ENCODE measurements around the gene CHSY3. TPM values are rescaled to one million over a fixed set of nuclear protein-coding genes. Genes with fewer than 3 reads are reported as not detected.

Gene CHSY3
- polyA plus RNA-seq, 1 donor, result 4.0 TPM

DNA sequence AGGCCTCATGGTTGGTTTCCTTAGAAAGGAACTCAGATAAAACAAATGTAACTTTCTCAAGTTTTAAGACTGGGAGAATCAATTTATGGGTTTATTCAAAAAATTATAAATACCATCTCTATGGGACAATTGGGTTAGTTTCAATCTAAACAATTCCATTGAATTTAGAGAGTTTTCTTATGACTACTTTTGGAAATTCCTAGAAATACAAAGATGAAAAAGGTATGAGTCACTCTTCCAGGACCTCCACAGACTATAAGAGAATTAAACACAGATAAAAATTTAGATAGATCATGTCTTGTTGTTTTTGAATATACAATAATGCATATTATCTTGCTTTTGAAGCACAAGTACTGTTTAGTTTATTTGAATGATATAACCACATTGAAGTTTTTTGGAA lies 188.7 kb downstream of the CHSY3 start:
- DNase-seq (ENCODE audit: low read depth), result no peak

DNA sequence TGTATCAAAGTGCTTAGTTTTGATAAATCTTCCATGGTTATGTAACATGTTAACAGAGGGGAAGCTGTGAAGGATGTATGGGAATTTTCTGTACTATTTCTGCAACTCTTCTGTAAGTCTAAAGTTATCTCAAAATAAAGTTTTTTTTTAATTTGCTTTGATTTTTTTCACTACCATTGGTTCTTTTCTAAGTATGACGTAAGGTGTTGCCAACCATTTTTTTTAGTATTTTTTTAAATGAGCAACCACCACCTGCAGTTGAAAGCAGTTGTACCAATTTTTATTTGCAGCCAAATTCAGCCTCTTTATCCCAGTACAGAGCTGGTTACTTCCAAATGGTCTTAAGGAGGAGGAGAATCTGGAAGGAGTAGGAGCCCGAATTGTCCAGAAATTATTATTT lies 192.2 kb downstream of the CHSY3 start:
- DNase-seq (ENCODE audit: low read depth), result no peak

DNA sequence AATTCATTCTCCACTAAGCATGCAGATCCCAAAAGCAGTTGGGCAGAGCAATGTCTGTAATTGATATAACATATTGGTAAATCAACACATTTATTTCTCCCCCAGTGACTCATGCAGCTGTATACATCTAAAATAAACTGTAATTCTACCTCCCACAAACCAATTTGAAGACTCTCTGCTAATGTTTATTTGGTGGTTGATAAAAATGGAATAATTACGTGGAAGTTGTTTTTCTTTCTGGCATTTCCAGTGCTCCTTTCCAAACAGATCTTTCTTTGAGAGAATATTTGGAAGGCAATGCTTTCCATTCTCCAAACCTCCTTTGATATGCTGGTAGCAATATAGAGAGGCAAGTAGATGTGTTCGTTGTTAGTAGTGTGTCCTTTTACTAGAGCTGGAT lies 194.7 kb downstream of the CHSY3 start:
- DNase-seq (ENCODE audit: low read depth), result no peak

DNA sequence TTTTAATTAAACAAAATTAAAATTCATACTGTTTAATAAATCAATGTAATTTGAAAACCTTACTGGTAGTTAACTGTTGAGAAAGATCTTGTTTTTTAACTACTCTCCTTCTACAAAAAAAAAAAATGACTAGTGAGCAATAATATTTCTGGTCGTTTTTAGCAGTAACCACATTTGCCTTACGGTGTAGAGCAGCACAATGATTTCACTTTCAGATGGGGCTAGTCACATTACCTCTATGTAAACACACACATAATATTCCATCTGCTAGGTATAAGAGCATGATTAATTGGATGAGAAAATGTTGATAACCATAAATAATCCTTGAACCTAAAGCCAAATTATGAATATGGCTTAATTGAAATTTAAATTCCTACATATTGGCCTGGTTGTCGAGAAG lies 198.1 kb downstream of the CHSY3 start:
- DNase-seq (ENCODE audit: low read depth), result no peak

DNA sequence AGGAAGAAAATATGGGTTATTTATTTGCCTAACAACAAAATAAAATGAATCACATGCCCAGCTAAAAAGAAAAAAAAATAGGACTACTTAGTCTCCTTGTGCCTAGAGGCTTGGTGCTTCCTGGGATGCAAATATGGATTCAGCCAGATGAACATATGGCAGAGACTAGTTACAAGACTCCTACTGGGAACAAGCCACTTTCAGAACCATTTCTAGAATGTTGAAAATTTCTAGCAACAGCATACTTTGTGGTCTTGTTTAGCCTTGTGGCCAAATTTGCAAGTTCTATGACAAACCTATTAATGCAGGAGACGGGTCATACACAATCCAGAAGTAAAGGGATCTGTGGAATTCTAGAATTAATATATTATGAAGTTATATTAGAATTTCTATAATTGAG lies 198.7 kb downstream of the CHSY3 start:
- no peak for DNase-seq (ENCODE audit: low read depth)

DNA sequence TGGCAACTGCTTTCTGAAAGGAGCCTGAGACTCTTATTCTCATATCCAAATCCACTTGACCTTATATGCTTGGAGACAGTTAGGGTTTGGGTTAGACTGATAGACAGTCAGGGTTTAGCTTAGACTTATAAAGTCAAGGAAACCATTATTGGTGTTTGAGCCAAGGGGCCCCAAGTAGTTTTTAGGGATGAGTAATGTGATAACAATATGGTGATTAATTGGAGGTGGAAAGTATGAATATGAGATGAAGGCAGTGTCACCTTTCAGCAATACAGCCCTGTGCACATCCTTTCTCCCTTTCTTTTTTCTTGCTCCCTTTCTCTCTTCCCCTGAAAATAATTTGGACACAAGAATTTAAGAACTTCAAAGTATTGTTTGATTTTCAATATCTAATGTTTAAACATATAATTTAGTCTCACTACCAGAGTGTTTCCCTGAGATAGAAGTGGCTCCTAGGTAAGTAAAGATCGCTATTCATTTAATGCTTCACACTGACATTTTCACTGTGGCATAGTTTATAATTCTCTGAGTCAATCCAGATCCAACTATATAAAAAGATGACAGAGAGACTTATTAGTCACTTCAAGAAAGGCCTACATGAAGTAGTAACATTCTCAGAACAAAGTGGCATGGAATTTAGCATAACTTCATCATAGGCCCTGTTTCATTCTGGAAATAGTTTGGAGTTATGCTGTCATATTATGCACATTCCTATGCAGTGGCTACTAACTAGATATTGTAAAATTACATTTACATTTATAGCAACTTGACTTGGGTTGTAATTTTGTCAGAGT lies 200.8 kb downstream of the CHSY3 start:
- DNase-seq (ENCODE audit: low read depth), result no peak

DNA sequence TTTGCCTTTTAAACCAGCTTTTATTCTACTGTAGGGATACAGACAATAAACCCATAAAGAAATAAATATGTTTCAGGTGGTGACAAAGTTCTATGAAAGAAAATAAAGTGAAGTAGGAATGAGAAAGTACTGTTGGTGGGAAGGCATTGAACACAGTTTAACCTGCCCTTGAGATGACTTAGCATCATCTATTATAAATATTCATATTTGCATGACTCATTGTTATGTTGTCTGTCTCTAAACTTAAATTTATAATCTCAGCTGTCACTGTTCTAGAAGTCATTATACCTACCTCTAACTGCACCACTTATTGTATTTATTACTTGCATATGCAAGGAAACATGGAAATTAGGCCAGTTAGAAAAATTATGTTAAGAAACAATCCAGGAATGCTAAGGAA lies 202.2 kb downstream of the CHSY3 start:
- no peak for DNase-seq (ENCODE audit: low read depth)

DNA sequence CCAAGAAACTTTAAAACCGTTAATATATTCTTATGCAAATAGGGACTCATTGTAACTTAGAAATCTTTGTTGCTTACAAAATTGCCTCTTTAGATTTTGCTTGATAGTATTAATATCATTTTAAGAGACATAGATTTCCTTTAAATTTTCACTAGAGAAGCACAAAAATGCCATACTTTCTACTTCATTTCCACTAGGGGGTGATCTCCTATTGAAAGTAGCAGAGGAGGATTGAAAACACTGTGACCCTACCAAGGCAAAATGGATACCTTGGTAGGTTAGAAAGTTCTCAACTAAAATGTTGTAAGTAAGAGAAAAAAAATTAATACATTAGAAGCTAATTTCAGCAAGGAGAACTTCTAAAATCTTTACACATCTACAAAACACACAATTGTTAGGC lies 204.9 kb downstream of the CHSY3 start:
- no peak for DNase-seq (ENCODE audit: low read depth)

DNA sequence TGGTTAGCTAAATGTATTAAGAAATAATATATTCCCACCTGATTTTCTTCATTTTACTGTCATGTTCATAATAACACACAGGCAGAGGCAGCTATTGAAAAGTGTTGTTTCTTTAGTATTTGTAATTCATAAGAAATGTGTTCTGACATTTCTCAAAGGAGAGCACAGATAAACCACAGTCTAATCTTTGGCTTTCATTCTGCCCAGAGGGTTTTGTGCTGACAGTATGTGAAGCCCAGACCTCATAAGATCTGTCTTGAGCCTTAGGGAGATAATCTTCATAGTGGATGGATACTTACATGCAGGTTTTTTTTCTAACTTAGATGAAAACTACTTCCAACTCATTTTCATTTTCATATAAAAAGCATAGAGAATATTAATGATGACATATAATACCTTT lies 206.1 kb downstream of the CHSY3 start:
- DNase-seq (ENCODE audit: low read depth), result no peak

DNA sequence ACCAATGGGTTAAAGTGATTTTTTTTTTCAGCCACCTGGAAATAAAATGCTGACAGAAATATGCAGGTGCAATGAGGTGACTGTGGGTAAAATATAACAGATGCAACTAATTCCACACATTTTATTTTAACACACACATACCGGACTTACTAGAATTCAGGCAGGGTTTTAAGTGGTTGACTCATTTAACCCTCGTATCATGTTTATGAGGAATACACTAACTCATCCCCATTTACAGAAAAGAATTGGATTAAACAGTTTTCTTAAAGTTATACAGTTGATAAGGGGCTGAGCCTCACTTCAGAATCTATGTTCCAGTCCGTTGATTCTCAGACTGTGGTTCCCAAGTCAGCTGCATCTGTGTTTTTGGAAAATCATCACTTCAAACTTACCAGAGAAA lies 207.5 kb downstream of the CHSY3 start:
- DNase-seq (ENCODE audit: low read depth), result no peak

DNA sequence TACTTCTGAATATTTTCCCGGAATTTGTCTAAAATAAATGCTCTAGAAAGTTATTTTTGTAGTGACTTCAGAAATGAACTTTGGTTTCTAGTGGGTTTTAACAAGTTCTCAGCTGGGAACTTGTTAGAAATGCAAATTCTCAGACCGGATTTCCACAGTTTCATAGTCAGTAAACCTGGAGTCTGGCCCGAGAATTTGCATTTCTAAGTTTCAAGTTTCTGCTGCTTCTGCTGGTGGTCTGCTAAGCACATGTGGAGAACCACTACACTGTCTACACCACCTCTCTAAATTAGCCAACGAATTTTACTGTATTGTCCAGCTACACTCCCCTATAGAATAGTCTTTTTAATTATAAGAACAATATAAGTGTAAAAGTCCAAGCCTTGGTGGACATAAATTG lies 208.0 kb downstream of the CHSY3 start:
- no peak for DNase-seq (ENCODE audit: low read depth)

DNA sequence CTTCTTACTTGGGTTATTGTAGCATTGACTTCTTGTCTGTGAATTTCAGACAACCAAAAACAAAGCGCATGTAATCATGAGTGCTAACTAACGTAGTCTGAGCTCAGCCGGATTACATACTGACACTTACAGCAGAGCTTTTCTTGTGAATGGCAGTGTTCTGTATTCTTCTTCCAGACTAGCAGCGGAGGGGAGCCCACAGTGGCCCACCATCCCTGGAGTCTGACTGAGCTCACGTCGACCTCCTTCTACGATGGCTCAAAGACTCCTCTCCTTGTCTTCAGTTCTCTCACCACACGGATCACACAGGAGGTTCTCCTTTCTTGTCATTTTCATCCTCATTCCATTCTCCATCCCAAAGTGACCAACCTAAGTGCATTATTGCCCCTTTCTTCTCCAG lies 211.4 kb downstream of the CHSY3 start:
- DNase-seq (ENCODE audit: low read depth), result no peak

DNA sequence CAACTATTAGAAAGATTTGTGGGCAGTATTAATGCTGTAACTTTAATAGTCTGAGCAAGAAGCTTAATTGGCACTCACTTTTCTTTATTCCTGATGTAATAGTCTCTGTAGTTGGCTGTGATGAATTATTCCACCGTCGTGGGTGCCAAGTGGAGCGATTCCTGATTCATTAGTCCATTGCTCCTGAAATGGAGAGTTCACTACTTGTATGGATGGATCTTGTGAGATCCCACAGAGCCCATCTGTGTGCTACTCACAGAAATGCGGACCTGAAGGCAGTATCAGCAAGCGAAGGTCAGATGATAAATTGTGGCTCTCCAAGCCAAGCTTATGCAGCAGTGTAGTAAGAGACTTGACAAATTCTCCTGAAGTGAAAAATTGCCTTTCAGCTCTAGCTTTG lies 212.2 kb downstream of the CHSY3 start:
- no peak for DNase-seq (ENCODE audit: low read depth)

DNA sequence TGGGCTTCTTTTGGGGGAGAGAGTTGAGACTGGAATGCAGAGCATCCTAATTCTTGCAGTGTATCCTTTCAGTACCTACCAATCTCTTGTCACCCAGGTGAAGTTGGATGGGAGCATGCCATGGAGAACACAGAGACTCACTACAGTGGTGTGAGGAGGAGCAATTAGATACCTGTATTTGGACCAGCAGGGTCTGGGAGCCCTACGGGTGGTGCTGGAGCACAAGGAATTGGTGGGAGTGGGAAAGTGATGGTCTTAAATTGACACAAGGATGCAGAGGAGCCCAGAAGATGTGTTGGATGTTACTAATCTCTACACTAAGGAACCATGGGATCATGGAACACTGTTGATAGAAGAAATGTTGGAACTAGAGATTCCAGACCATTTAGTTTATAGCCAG lies 212.7 kb downstream of the CHSY3 start:
- DNase-seq (ENCODE audit: low read depth), result no peak

DNA sequence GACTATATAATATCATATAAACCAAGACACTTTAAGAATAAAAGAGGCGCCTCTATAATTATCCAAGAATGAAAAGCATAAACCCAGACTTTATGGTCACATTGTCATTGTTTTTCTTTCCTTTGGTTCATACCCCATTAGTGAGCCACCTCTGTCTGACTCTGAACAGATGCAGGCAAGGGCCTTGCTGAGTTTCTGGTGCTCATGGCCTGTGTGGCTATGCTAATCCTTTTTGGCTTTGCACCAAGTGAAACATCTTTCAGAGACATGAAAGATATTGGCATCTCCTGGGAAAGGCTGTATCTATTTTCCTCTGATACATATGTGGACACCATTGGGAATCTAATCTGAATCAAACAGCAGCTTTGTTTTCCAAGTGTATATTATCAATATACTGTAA lies 222.5 kb downstream of the CHSY3 start:
- DNase-seq (ENCODE audit: low read depth), result no peak

DNA sequence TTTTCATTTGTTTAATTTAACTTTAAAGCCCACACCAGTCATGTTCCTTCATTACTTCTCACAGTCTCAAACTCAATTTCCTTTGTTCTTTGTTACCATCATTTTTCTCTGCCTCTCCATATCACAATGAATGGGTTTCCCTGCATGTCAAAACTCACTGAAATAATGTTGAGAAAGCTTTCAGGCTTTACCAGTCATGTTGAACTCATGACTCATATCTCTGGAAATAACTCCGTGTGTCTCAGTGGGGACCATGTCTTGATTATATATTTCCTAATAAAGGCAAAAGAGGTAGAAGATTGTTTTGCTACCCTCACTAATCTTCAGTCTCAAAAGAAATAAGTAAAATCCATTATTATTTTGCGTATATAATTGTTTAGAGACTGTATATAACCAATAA lies 231.2 kb downstream of the CHSY3 start:
- DNase-seq (ENCODE audit: low read depth), result no peak

DNA sequence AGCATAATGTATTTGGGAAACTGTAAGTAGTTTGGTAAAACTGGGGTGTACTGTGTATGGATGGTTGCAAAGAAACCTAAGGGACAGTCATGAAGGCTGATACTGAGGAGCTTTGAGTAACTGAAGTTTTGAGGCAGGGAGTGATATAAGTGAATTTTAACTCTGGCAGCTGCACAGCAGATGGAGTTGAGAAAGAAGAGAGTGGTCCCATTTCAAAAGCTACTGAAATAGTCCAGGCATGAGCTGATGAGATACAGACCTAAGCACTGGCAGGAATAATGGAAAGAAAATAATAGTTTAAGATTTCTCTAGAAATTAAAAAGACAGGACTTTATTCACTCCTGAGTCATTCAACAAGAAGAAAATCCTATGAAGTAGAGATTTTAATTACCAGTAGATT lies 232.0 kb downstream of the CHSY3 start:
- no peak for DNase-seq (ENCODE audit: low read depth)

DNA sequence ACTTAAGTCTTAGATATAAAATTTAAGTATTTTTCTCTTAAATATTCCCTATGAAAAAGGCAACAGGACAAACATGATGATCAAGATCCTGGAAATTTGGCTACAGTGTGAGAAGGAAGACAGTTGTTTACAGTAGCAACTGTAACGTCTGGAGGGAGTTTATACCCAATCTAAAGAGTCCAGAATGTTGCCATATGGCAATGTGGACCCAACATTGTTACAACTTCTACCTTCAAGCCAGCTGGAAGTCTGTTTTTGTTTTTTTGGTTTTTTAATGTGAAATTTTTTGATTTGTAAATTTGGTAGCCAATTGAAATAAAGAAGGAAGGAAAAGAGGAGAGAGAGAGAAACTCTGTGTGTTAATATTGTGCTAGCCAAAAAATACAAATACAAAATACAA lies 233.4 kb downstream of the CHSY3 start:
- no peak for DNase-seq (ENCODE audit: low read depth)

DNA sequence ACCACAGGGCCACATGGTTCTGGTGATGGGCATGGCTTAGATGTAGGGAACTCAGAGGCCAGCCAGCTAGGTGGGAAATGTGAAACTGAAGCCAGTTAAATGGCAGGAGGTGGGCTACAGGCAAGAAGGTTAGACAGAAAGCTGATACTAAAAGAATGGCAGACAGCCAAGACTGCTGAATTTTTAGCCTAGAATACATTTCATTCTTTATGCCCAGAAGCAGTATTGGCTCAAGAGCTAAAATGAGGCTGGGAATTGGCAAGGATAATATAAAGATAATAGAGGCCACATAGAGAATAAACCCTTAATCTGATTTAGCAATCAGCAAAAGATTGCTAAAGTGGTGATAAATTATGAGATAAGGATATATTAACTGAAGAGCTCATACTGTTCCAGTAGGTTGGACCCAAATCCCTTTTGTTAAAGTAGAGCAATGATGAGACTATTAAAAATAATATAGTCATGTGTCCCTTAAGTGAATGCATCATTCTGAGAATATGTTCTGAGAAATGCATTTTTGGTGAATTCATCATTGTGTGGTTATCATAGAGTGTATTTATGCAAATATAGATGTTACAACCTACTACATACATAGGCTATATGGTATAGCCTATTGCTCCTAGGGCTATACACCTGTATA lies 234.3 kb downstream of the CHSY3 start:
- DNase-seq (ENCODE audit: low read depth), result no peak

DNA sequence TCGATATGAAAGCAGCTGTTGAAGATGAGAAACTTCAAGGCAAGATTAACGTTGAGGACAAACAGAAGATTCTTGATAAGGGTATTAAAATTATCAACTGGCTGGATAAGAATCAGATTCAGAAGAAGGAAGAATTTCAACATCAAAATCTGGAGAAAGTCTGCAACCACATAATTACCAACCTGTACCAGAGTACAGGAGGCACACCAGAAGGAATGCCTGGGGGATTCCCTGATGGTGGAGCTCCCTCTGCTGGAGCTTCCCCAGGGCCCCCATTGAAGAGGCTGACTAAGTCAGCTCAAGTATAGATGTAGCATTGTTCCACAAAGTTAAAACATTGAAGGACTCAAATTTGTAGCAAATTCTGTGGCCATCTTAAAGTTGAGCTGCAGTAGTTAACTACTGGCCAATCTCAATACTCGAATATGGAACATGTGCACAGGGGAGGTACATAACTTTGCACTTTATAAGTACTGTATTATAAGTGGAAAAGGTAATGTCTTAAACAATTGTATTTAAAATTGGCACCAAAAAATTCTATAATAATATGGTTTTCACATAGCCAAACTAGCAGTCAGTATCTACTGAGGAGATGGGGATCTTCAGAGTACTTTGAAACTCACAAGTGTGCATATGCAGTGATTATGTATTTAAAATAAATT lies 237.5 kb downstream of the CHSY3 start:
- DNase-seq (ENCODE audit: low read depth), result no peak

DNA sequence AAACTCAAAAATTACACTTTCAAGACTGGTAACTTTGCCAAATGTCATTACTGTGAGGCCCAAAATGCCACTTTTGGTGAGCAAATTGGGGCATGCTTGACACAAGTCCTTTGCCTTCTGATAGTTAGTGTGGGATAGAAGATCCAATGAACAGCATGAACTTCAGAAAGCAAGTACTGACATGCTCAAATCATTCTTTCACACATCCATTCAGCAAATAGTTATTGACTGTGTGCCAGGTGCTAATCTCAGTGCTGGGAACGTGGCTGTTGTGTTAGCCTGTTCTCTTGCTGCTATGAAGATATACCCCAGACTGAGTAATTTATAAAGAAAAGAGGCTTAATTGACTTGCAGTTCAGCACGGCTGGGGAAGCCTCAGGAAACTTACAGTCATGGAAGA lies 247.0 kb downstream of the CHSY3 start:
- no peak for DNase-seq (ENCODE audit: low read depth)

DNA sequence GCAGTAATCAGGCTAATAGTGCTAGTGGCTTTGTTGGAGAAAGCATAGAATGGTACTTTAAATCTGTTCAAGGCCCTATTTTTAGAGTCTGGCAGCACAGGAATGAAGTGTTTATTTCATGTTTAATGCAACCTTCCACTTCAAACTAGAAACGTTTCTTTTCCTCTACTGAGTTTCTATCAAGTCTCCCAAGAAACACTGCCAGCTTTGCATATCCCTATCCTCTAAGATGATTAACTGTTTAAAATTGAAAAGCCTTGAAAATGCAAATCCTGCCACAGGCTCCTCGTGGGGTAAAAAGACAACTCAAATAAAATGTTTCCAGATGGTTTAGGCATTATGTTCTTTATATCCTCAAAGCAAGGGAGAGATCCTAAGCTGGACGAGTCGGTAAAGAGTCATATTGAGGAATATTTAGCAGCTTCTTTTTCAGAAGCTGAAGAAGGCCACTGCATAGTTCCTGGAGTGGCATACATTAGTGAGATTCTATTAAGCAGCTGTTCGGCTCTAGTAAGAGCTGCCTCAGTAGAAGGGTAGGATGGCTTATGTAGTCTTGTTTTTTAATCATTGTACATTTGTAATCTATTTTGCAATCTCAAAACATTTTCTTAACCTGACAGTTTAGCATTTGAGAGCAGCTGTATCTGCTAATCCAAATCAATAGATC lies 251.2 kb downstream of the CHSY3 start:
- no peak for DNase-seq (ENCODE audit: low read depth)

DNA sequence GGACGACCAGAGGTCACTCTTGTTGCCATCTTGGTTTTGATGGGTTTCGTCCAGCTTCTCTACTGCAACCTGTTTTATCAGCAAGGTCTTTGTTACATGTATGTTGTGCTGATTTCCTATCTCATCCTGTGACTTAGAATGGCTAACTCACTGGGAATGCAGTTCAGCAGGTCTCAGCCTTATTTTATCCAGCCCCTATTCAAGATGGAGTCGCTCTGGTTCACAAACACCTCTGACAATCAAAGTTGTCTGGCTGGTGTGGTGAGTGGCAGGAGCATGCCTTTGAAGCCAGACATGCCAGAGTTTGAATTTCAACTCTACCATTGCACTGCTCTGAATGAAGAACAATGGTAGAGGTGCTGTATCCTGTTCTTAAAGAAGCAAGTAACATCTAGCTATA lies 253.8 kb downstream of the CHSY3 start:
- no peak for DNase-seq (ENCODE audit: low read depth)

All from forelimb muscle (tissue), 1 donor.